K562 (cell line): ENCODE results near the gene MLC1. TPM values are rescaled to one million over a fixed set of nuclear protein-coding genes. Genes with fewer than 3 reads are reported as not detected.

Source experiments
- ATAC-seq: fragments of 200-7000 bp; cut with Tn5 transposase; 3 replicates; pipeline ENCODE4 v1.9.1; 2020; ENCODE audit warnings: moderate library complexity
- BruUV-seq: library from RNA; stranded (reverse); fragments of 400-500 nt; replicated peaks from 2 replicates; lab custom pipeline; 2021; lab: Mats Ljungman, UMichigan
- CTCF ChIA-PET: fragments of 300-600 bp; formaldehyde crosslinking; extraction: SDS; loops from one replicate; lab custom pipeline; 2021; ENCODE audit warnings: low intra/inter-chr PET ratio; lab: Yijun Ruan, JAX
- POLR2A ChIA-PET: fragments of 300-600, 350-650 bp; sonication (Branson Sonifier 250); formaldehyde crosslinking; extraction: SDS; loops from one replicate; lab custom pipeline; 2021; ENCODE audit warnings: antibody characterized with exemption, inconsistent platforms; lab: Yijun Ruan, JAX
- DNase-seq, 4 experiments: peaks; one replicate each; pipeline versions ENCODE4 v3.0.0 to v3.0.0-alpha.2; 2011 to 2018; ENCODE audit warnings: low spot score in 3 of 4, mixed read lengths in 3 of 4; ENCODE audit errors: extremely low read depth in 1 of 4
- FAIRE-seq: peaks from 2 replicates; lab custom pipeline; 2011; peaks lifted over from hg19 to GRCh38; lab: Jason Lieb, UNC
- H2AFZ ChIP-seq: 2 replicates; pipeline ENCODE4 v1.6.0; 2011; ENCODE audit warnings: low read depth, low read length, control low read depth, inconsistent platforms
- H3K27ac ChIP-seq: fragments of 200-600 bp; 3 replicates; pipeline ENCODE4 v1.8.0; 2011; ENCODE audit warnings: low read depth, mild to moderate bottlenecking, control low read depth, inconsistent platforms, low read length, moderate library complexity, mixed read lengths; ENCODE audit errors: extremely low read depth
- H3K27me3 ChIP-seq, 2 experiments: fragments of 300-600 bp in 1 of 2; 2 replicates in 1 of 2; 3 replicates in 1 of 2; pipeline versions ENCODE4 v1.6.0 to v1.8.0; 2011; ENCODE audit warnings: inconsistent platforms in 2 of 2, low read length in 2 of 2, mild to moderate bottlenecking in 1 of 2, mixed read lengths in 1 of 2, moderate library complexity in 1 of 2; ENCODE audit not compliant: control insufficient read depth in 2 of 2, insufficient read depth in 2 of 2
- H3K36me3 ChIP-seq: fragments of 300-600 bp; 3 replicates; pipeline ENCODE4 v1.8.0; 2011; ENCODE audit warnings: mild to moderate bottlenecking, low read length, inconsistent platforms; ENCODE audit not compliant: control insufficient read depth, insufficient read depth
- H3K4me1 ChIP-seq, 2 experiments: fragments of 200-600 bp in 1 of 2; replicated peaks in 1 of 2; 2 replicates in 1 of 2; 3 replicates in 1 of 2; pipeline versions ENCODE4 v1.5.1 to v1.8.0; 2011; ENCODE audit warnings: inconsistent platforms in 2 of 2, low read length in 2 of 2, mild to moderate bottlenecking in 1 of 2, mixed read lengths in 1 of 2, moderate library complexity in 1 of 2; ENCODE audit not compliant: control insufficient read depth in 2 of 2, insufficient read depth in 2 of 2
- H3K4me2 ChIP-seq: 2 replicates; pipeline ENCODE4 v1.6.1; 2011; ENCODE audit warnings: low read length, control low read depth, inconsistent platforms, mixed read lengths; ENCODE audit not compliant: insufficient read depth
- H3K4me3 ChIP-seq: fragments of 200-600 bp; sonication (generic), shearing (Covaris generic); 2 replicates; pipeline ENCODE4 v1.5.1; 2016; ENCODE audit warnings: control low read depth, inconsistent platforms
- H3K79me2 ChIP-seq: fragments of 200-600 bp; 3 replicates; pipeline ENCODE4 v1.8.0; 2011; ENCODE audit warnings: low read length, inconsistent platforms; ENCODE audit not compliant: control insufficient read depth, insufficient read depth
- H3K9ac ChIP-seq, 2 experiments: 2 replicates each; pipeline versions ENCODE4 v1.6.0 to v1.6.1; 2011; ENCODE audit warnings: low read depth in 2 of 2, low read length in 2 of 2, control low read depth in 1 of 2, inconsistent platforms in 1 of 2, mild to moderate bottlenecking in 1 of 2, mixed read lengths in 1 of 2; ENCODE audit not compliant: insufficient read depth in 1 of 2
- H3K9me1 ChIP-seq: one replicate; pipeline ENCODE4 v1.6.0; 2011; ENCODE audit warnings: inconsistent platforms, mild to moderate bottlenecking, low read length, moderate library complexity; ENCODE audit not compliant: control insufficient read depth, insufficient read depth
- H3K9me3 ChIP-seq: replicated peaks from 2 replicates; pipeline ENCODE4 v1.5.1; 2011; ENCODE audit warnings: low read depth, low read length, inconsistent platforms; ENCODE audit not compliant: control insufficient read depth, insufficient read depth
- H4K20me1 ChIP-seq: replicated peaks from 2 replicates; pipeline ENCODE4 v1.6.1; 2011; ENCODE audit warnings: low read length, inconsistent platforms, mixed read lengths; ENCODE audit not compliant: control insufficient read depth, insufficient read depth
- CBX8 ChIP-seq: fragments of 200-600 bp; sonication (generic); IDR thresholded peaks from 2 replicates; pipeline ENCODE4 v1.6.1; 2012; ENCODE audit warnings: borderline replicate concordance, mixed run types, low read depth, mild to moderate bottlenecking, moderate library complexity, mixed read lengths, low read length, control low read depth, inconsistent platforms; ENCODE audit not compliant: poor library complexity, severe bottlenecking; ENCODE audit errors: extremely low read depth
- COPS2 ChIP-seq: fragments of 450-650 bp; conservative IDR thresholded peaks from 2 replicates; pipeline ENCODE4 v1.6.1; 2016; ENCODE audit warnings: mild to moderate bottlenecking, moderate library complexity
- HLTF ChIP-seq: fragments of 450-650 bp; IDR thresholded peaks from 2 replicates; pipeline ENCODE4 v1.6.1; 2016
- KAT7 ChIP-seq: sonication (generic); formaldehyde crosslinking; IDR thresholded peaks from 2 replicates; pipeline ENCODE4 v1.8.0; 2022; ENCODE audit warnings: missing genetic modification reagents, mild to moderate bottlenecking, borderline replicate concordance
- NFYB ChIP-seq: IDR thresholded peaks from 2 replicates; pipeline ENCODE4 v1.6.1; 2011; ENCODE audit warnings: mild to moderate bottlenecking, moderate library complexity; ENCODE audit not compliant: insufficient read length; ENCODE audit errors: extremely low read depth
- NR2C1 ChIP-seq, 2 experiments: fragments of 450-650 bp; IDR thresholded peaks; 2 replicates each; pipeline ENCODE4 v1.6.1; 2017; ENCODE audit warnings: mild to moderate bottlenecking in 2 of 2, antibody characterized with exemption in 1 of 2, inconsistent platforms in 1 of 2, missing compliant biosample characterization in 1 of 2, missing genetic modification characterization in 1 of 2
- PCBP2 ChIP-seq: fragments of 200-400 bp; formaldehyde crosslinking; IDR thresholded peaks from 2 replicates; pipeline ENCODE4 v1.6.1; 2018; ENCODE audit warnings: low read length, low read depth, mild to moderate bottlenecking, moderate library complexity; ENCODE audit not compliant: poor library complexity, severe bottlenecking
- POLR3A ChIP-seq: IDR thresholded peaks from 2 replicates; pipeline ENCODE4 v1.6.1; 2011; ENCODE audit warnings: borderline replicate concordance, mild to moderate bottlenecking, moderate library complexity; ENCODE audit not compliant: insufficient read length, insufficient read depth; ENCODE audit errors: extremely low read depth
- TBP ChIP-seq: optimal IDR thresholded peaks from 2 replicates; pipeline ENCODE3; 2011; ENCODE audit warnings: low read depth, low read length, improper control_type of control experiment
- ZNF197 ChIP-seq: fragments of 200-800 bp; sonication (Bioruptor generic); IDR thresholded peaks from 2 replicates; pipeline ENCODE4 v1.6.1; 2016; ENCODE audit warnings: low read depth, missing genetic modification characterization, missing compliant biosample characterization
- ZNF696 ChIP-seq: fragments of 250-450 bp; sonication (Bioruptor Pico); conservative IDR thresholded peaks from 2 replicates; pipeline ENCODE4 v1.4.0; 2020; ENCODE audit warnings: mild to moderate bottlenecking, moderate library complexity
- WGBS: fragments of 100-300 bp; shearing (Covaris generic); methylation state at CpG from one replicate; pipeline ENCODE4 v1.1.6; 2016; ENCODE audit warnings: low coverage, mixed read lengths; ENCODE audit not compliant: insufficient coverage; ENCODE audit errors: missing lambda C conversion rate; 5-methylcytosine and 5-hydroxymethylcytosine counted together
- in situ Hi-C: fragments of 300-500 bp; cut with MboI; formaldehyde crosslinking; loops from 4 replicates; pipeline ENCODE4 v1.15.0; 2018; ENCODE audit warnings: inconsistent platforms, mixed read lengths
- intact Hi-C: fragments of 100-400 bp; cut with micrococcal nuclease; formaldehyde crosslinking; loops from 2 replicates; pipeline ENCODE4 v1.14.2; 2022
- polyA plus RNA-seq, 8 experiments: library from polyadenylated mRNA; depleted of rRNA in 4 of 8; stranded (reverse) in 5 of 8; unstranded in 3 of 8; fragments of >200 nt; fragmentation: Nextera tagmentation in 2 of 8; fragmentation: Illumina TruSeq in 1 of 8; extraction: Ambion mirVana in 2 of 8; extraction: Trizol in 1 of 8; gene quantifications; 2 replicates each; pipeline versions ENCODE4 v1.2.1 to v1.2.3, GENCODE V29; 2011 to 2014; ENCODE audit warnings: inconsistent platforms in 1 of 8, missing spikeins in 1 of 8
- total RNA-seq, 7 experiments: library from RNA; depleted of rRNA in 6 of 7; stranded (reverse); fragments of >200 nt in 6 of 7; fragmentation: Illumina TruSeq in 2 of 7; extraction: Trizol in 2 of 7; gene quantifications; 2 replicates each; pipeline versions ENCODE4 v1.2.1 to v1.2.3, GENCODE V29; 2011 to 2021; ENCODE audit warnings: low replicate concordance in 1 of 7
- TF ChIP-seq, protein P1 (sequence below): fragments of 250-450 bp; sonication (Bioruptor Pico); IDR thresholded peaks from 2 replicates; pipeline ENCODE4 v1.8.0; 2022; ENCODE audit warnings: moderate library complexity, mild to moderate bottlenecking, inconsistent platforms
- TF ChIP-seq, protein P2 (sequence below): fragments of 250-450 bp; sonication (Bioruptor Pico); IDR thresholded peaks from 2 replicates; pipeline ENCODE4 v1.8.0; 2021; ENCODE audit warnings: moderate library complexity, mild to moderate bottlenecking, inconsistent platforms
- TF ChIP-seq, protein P3 (sequence below): sonication (generic); formaldehyde crosslinking; IDR thresholded peaks from 2 replicates; pipeline ENCODE4 v1.9.0; 2022; ENCODE audit warnings: mild to moderate bottlenecking, missing genetic modification reagents
- TF ChIP-seq, protein P4 (sequence below): fragments of 250-450 bp; sonication (Bioruptor Pico); IDR thresholded peaks from 2 replicates; pipeline ENCODE4 v1.4.0; 2020; ENCODE audit warnings: borderline replicate concordance

The MLC1 gene
- total and polyA plus RNA-seq, 9 of the 15 experiments (the other 6 are each of a cell fraction or from before 2014, with no cell fraction given), result 0.06 to 0.98 (median 0.39) TPM

DNA sequence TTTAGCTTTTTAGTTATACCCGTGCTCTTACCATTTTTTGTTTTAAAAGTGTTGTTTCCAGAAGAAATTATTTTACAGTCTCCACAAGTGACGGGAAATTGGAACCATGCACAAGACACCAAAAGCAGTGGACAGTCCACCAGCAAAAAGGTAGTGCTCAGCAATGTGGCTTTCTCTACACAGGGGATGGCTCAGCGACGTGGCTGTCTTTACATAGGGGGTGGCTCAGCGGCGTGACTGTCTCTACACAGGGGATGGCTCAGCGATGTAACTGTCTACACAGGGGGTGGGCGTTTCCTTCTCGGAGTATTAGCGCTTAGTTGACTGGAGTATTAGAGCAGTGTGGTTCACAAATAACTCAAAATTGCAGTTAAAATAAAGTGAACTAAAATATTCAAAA, 49.3 kb upstream of the MLC1 start:
- TF ChIP-seq NFYB (no peak), POLR3A (no peak), HLTF (no peak), PCBP2 (no peak), COPS2 (no peak), NR2C1 (IDR thresholded peaks at IDR 0.05) (no peak), NR2C1 (tag; IDR thresholded peaks at IDR 0.05) (no peak), CBX8 (no peak), TBP (no peak), ZNF197 (CRISPR knock-in tag) (no peak), KAT7 (CRISPR knock-in tag) (no peak), ZNF696 (CRISPR knock-in tag) (no peak)
- TF ChIP-seq, protein P1, sequence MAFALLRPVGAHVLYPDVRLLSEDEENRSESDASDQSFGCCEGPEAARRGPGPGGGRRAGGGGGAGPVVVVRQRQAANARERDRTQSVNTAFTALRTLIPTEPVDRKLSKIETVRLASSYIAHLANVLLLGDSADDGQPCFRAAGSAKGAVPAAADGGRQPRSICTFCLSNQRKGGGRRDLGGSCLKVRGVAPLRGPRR (CRISPR knock-in tag), result no peak
- TF ChIP-seq, protein P2, sequence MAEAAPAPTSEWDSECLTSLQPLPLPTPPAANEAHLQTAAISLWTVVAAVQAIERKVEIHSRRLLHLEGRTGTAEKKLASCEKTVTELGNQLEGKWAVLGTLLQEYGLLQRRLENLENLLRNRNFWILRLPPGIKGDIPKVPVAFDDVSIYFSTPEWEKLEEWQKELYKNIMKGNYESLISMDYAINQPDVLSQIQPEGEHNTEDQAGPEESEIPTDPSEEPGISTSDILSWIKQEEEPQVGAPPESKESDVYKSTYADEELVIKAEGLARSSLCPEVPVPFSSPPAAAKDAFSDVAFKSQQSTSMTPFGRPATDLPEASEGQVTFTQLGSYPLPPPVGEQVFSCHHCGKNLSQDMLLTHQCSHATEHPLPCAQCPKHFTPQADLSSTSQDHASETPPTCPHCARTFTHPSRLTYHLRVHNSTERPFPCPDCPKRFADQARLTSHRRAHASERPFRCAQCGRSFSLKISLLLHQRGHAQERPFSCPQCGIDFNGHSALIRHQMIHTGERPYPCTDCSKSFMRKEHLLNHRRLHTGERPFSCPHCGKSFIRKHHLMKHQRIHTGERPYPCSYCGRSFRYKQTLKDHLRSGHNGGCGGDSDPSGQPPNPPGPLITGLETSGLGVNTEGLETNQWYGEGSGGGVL, result no peak
- TF ChIP-seq, protein P3, sequence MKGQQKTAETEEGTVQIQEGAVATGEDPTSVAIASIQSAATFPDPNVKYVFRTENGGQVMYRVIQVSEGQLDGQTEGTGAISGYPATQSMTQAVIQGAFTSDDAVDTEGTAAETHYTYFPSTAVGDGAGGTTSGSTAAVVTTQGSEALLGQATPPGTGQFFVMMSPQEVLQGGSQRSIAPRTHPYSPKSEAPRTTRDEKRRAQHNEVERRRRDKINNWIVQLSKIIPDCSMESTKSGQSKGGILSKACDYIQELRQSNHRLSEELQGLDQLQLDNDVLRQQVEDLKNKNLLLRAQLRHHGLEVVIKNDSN (CRISPR knock-in tag), result no peak
- TF ChIP-seq, protein P4, sequence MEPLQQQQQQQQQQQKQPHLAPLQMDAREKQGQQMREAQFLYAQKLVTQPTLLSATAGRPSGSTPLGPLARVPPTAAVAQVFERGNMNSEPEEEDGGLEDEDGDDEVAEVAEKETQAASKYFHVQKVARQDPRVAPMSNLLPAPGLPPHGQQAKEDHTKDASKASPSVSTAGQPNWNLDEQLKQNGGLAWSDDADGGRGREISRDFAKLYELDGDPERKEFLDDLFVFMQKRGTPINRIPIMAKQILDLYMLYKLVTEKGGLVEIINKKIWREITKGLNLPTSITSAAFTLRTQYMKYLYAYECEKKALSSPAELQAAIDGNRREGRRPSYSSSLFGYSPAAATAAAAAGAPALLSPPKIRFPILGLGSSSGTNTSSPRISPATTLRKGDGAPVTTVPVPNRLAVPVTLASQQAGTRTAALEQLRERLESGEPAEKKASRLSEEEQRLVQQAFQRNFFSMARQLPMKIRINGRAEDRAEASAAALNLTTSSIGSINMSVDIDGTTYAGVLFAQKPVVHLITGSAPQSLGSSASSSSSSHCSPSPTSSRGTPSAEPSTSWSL (CRISPR knock-in tag), result no peak
- Histone ChIP-seq H3K4me1 (no peaks in the 10 kb centered on the region), H3K27me3 (no peaks in the 10 kb centered on the region; a peak in 1 of 5 replicates), H2AFZ (no peak overlapping the region), H3K4me3 (no peak overlapping the region), H4K20me1 (no peaks in the 10 kb centered on the region), H3K36me3 (no peaks in the 10 kb centered on the region), H3K4me2 (no peak overlapping the region), H3K9me3 (no peaks in the 10 kb centered on the region), H3K9me1 (no peaks in the 10 kb centered on the region), H3K79me2 (no peaks in the 10 kb centered on the region), H3K27ac (no peak overlapping the region), H3K9ac (no peak overlapping the region)
- POLR2A ChIA-PET, result no interaction called here
- ATAC-seq (no peak), DNase-seq (no peak), FAIRE-seq (no peak)
- in situ Hi-C loops (no loop called here), intact Hi-C loops (no loop called here)
- no TSS peak for BruUV-seq
- 57% methylated on average over 10 of the region's 10 CpGs for WGBS
- CTCF ChIA-PET, result no interaction called here
